Activated gamma-delta T cell treated with Interleukin-2 at 50 U/mL for 16 hours (primary cell): ENCODE measurements around the gene ABCB11.
"Not testable (repeated sequence)": the region's sequence is repeated elsewhere in the genome, so short reads cannot be mapped to it uniquely, and the experiment has no call there.

Experiments used
- DNase-seq: peaks from one replicate; pipeline ENCODE4 v3.0.0-alpha.2; 2020

Gene ABCB11

GRCh38 chr2:168874368-168875054 lies 156.6 kb downstream of the ABCB11 start:
- no peak for DNase-seq

GRCh38 chr2:168870824-168871223 lies 160.3 kb downstream of the ABCB11 start:
- DNase-seq = not testable (repeated sequence)
